GM12878 (cell line): ENCODE data around the gene GPR151. TPM values are rescaled to one million over a fixed set of nuclear protein-coding genes. Genes with fewer than 3 reads are reported as not detected.

Experiments
- ATAC-seq: fragments of 200-7000 bp; cut with Tn5 transposase; 3 replicates; pipeline ENCODE4 v1.9.1; 2020; ENCODE audit warnings: mild to moderate bottlenecking, moderate library complexity
- BruUV-seq: library from RNA; stranded (reverse); fragments of 400-500 nt; replicated peaks from 2 replicates; lab custom pipeline; 2021; lab: Mats Ljungman, UMichigan
- CTCF ChIA-PET: fragments of 300-600 bp; sonication (Branson Sonifier 250); formaldehyde crosslinking; extraction: SDS; loops from one replicate; lab custom pipeline; 2021; ENCODE audit warnings: inconsistent platforms; lab: Yijun Ruan, JAX
- POLR2A ChIA-PET: fragments of 350-600 bp; formaldehyde crosslinking; extraction: SDS; loops from one replicate; lab custom pipeline; 2021; ENCODE audit warnings: inconsistent platforms; lab: Charles Lee
- RAD21 ChIA-PET: fragments of 300-600 bp; sonication (Branson Sonifier 250); formaldehyde crosslinking; loops from one replicate; lab custom pipeline; 2023; ENCODE audit warnings: antibody characterized with exemption; ENCODE audit not compliant: unreplicated experiment; lab: Charles Lee
- SMC1A ChIA-PET: fragments of 300-600 bp; sonication (Branson Sonifier 250); formaldehyde crosslinking; loops from one replicate; lab custom pipeline; 2023; ENCODE audit not compliant: unreplicated experiment, uncharacterized antibody; lab: Charles Lee
- DNase-seq: peaks from one replicate; pipeline ENCODE4 v3.0.0-alpha.2; 2011; ENCODE audit warnings: low read depth, low spot score
- FAIRE-seq: peaks from 3 replicates; lab custom pipeline; 2011; peaks lifted over from hg19 to GRCh38; lab: Jason Lieb, UNC
- H2AFZ ChIP-seq: 2 replicates; pipeline ENCODE4 v1.6.0; 2011; ENCODE audit warnings: low read depth, low read length, control low read depth; ENCODE audit not compliant: control insufficient read depth
- H3K27ac ChIP-seq: 2 replicates; pipeline ENCODE4 v1.5.1; 2011; ENCODE audit warnings: control low read depth; ENCODE audit not compliant: control insufficient read depth, insufficient read depth
- H3K27me3 ChIP-seq, 2 experiments: replicated peaks in 1 of 2; 2 replicates each; pipeline versions ENCODE4 v1.6.0 to v1.6.1; 2011; ENCODE audit warnings: low read length in 1 of 2; ENCODE audit not compliant: control insufficient read depth in 2 of 2, insufficient read depth in 2 of 2
- H3K36me3 ChIP-seq, 2 experiments: 2 replicates each; pipeline ENCODE4 v1.5.1; 2011; ENCODE audit warnings: low read length in 1 of 2; ENCODE audit not compliant: control insufficient read depth in 2 of 2, insufficient read depth in 2 of 2
- H3K4me1 ChIP-seq: 2 replicates; pipeline ENCODE4 v1.6.1; 2011; ENCODE audit warnings: mild to moderate bottlenecking, low read length, moderate library complexity, mixed read lengths; ENCODE audit not compliant: control insufficient read depth, insufficient read depth
- H3K4me2 ChIP-seq: 2 replicates; pipeline ENCODE4 v1.6.0; 2011; ENCODE audit warnings: control low read depth; ENCODE audit not compliant: control insufficient read depth, insufficient read depth
- H3K4me3 ChIP-seq: fragments of 200-600 bp; sonication (generic); 2 replicates; pipeline ENCODE4 v1.5.1; 2016
- H3K79me2 ChIP-seq: 2 replicates; pipeline ENCODE4 v1.6.0; 2011; ENCODE audit warnings: low read length; ENCODE audit not compliant: control insufficient read depth, insufficient read depth
- H3K9ac ChIP-seq: 2 replicates; pipeline ENCODE4 v1.8.0; 2011; ENCODE audit warnings: low read length, control low read depth, mixed read lengths; ENCODE audit not compliant: control insufficient read depth, insufficient read depth
- H3K9me3 ChIP-seq: replicated peaks from 3 replicates; pipeline ENCODE4 v1.5.1; 2011; ENCODE audit warnings: mild to moderate bottlenecking, low read length; ENCODE audit not compliant: control insufficient read depth, insufficient read depth
- H4K20me1 ChIP-seq: 2 replicates; pipeline ENCODE4 v1.6.0; 2011; ENCODE audit not compliant: control insufficient read depth, insufficient read depth
- ATF7 ChIP-seq: fragments of 450-650 bp; IDR thresholded peaks from 2 replicates; pipeline ENCODE4 v1.6.1; 2016; ENCODE audit warnings: low read depth, mild to moderate bottlenecking
- CHD2 ChIP-seq: IDR thresholded peaks from 2 replicates; pipeline ENCODE4 v1.6.1; 2011; ENCODE audit warnings: low read depth, low read length, improper control_type of control experiment, borderline replicate concordance
- RAD21 ChIP-seq: IDR thresholded peaks from 2 replicates; pipeline ENCODE4 v1.6.1; 2011; ENCODE audit warnings: mild to moderate bottlenecking, low read depth, low read length, moderate library complexity; ENCODE audit not compliant: insufficient read depth
- SMARCA5 ChIP-seq: fragments of 450-650 bp; IDR thresholded peaks from 2 replicates; pipeline ENCODE4 v1.6.1; 2017; ENCODE audit warnings: mild to moderate bottlenecking
- SMC3 ChIP-seq: IDR thresholded peaks from 2 replicates; pipeline ENCODE4 v1.6.1; 2011; ENCODE audit warnings: low read length, improper control_type of control experiment, borderline replicate concordance
- SPI1 ChIP-seq: IDR thresholded peaks from 2 replicates; pipeline ENCODE4 v1.6.1; 2011; ENCODE audit warnings: low read depth, mild to moderate bottlenecking, low read length, moderate library complexity, borderline replicate concordance; ENCODE audit not compliant: insufficient read depth
- SUPT20H ChIP-seq: IDR thresholded peaks from 2 replicates; pipeline ENCODE4 v1.6.1; 2011; ENCODE audit warnings: low read depth, mild to moderate bottlenecking, low read length, moderate library complexity, borderline replicate concordance; ENCODE audit not compliant: control insufficient read depth
- YY1 ChIP-seq: IDR thresholded peaks from 2 replicates; pipeline ENCODE4 v1.6.1; 2011; ENCODE audit warnings: low read depth, mild to moderate bottlenecking, low read length
- ZNF217 ChIP-seq: fragments of 450-650 bp; IDR thresholded peaks from 2 replicates; pipeline ENCODE4 v1.6.1; 2017; ENCODE audit warnings: antibody characterized with exemption, mild to moderate bottlenecking
- WGBS: methylation state at CpG from one replicate; pipeline ENCODE4 v1.1.6; 2016; ENCODE audit warnings: low lambda C conversion rate; ENCODE audit not compliant: insufficient replicate concordance, insufficient coverage; ENCODE audit errors: missing lambda C conversion rate; 5-methylcytosine and 5-hydroxymethylcytosine counted together
- in situ Hi-C: fragments of 300-500 bp; cut with MboI; formaldehyde crosslinking; loops from 9 replicates; pipeline ENCODE4 v1.14.3; 2018; ENCODE audit warnings: mixed read lengths
- intact Hi-C: fragments of 100-400 bp; cut with micrococcal nuclease; formaldehyde crosslinking; loops from one replicate; pipeline ENCODE4 v1.14.2; 2022; ENCODE audit not compliant: unreplicated experiment
- polyA plus RNA-seq, 11 experiments: library from polyadenylated mRNA; depleted of rRNA in 4 of 11; unstranded in 6 of 11; stranded (reverse) in 5 of 11; fragments of >200 nt; fragmentation: Nextera tagmentation in 4 of 11; fragmentation: Illumina TruSeq in 1 of 11; extraction: Ambion mirVana in 4 of 11; extraction: Trizol in 1 of 11; gene quantifications; 1 replicate in 1 of 11; 2 replicates in 10 of 11; pipeline versions ENCODE4 v1.2.1 to v1.2.3, GENCODE V29; 2011 to 2016; ENCODE audit warnings: inconsistent platforms in 2 of 11, missing spikeins in 2 of 11, low read depth in 1 of 11
- total RNA-seq, 4 experiments: library from RNA; depleted of rRNA in 3 of 4; stranded (reverse); fragments of >200 nt in 3 of 4; fragmentation: Illumina TruSeq in 1 of 4; extraction: Trizol in 1 of 4; gene quantifications; 2 replicates each; pipeline versions ENCODE4 v1.2.1 to v1.2.3, GENCODE V29; 2013 to 2021
- TF ChIP-seq, protein P1 (sequence below), 3 experiments: IDR thresholded peaks in 2 of 3; conservative IDR thresholded peaks in 1 of 3; 2 replicates each; pipeline ENCODE4 v1.5.1; 2011; ENCODE audit warnings: low read depth in 3 of 3, low read length in 3 of 3, mild to moderate bottlenecking in 3 of 3, control low read depth in 2 of 3, moderate library complexity in 2 of 3, inconsistent platforms in 1 of 3, mixed read lengths in 1 of 3; ENCODE audit not compliant: control insufficient read depth in 2 of 3, insufficient read depth in 1 of 3; ENCODE audit errors: extremely low read depth in 1 of 3

Gene GPR151
- total and polyA plus RNA-seq, 10 of the 15 experiments (the other 5 are each of a cell fraction or from before 2014, with no cell fraction given), result 0.11 TPM; not detected in 9

DNA sequence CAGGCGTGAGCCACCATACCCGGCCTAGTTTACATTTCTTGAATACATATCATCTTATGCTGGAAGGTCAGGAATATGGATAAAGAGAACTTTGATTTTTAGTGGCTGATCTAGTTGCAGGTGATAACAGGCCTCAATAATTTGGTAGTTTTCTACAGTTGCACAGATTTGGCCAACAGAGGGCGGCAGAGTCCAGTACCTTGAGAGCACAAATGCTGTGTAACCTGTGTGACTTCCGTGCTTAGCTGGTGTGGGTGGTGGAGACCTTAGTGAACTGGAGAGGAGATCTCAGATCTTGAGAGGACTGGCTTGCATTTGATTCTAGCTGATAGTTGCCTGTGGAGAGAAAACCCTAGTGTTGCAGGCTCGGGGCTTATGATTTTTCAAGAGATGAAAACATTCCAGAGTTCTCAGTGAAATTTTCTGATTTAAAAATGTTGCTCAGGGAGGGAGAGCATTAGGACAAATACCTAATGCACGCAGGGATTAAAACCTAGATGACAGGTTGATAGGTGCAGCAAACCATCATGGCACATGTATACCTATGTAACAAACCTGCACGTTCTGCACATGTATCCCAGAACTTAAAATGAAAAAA is 17.4 kb upstream of the GPR151 start:
- H3K9ac ChIP-seq, result no peak overlapping the region
- no peak overlapping the region for H3K4me3 ChIP-seq
- FAIRE-seq (peak; percentile 91), DNase-seq (peak; percentile 44)
- no peaks in the 10 kb centered on the region for H3K36me3 ChIP-seq
- SMC1A ChIA-PET, result interaction anchor here (1.0 to 3.9 kb wide), 4 partner anchors 9 to 836 kb away, joined by 4 to 27 read pairs (median 18); no protein-coding TSS in a partner anchor
- peak overlapping the region; percentile 69 for H2AFZ ChIP-seq
- no peaks in the 10 kb centered on the region for H4K20me1 ChIP-seq
- no peaks in the 10 kb centered on the region; the same call in 1 of the 2 replicates for H3K4me1 ChIP-seq
- intact Hi-C loops, result loop anchor here (1.0 kb wide), 2 partner anchors 433 to 656 kb away; no protein-coding TSS in a partner anchor
- CTCF ChIA-PET, result interaction anchor here (0.6 to 6.8 kb wide), 27 partner anchors 8 to 800 kb away, joined by 3 to 86 read pairs (median 3); partner anchors contain the start of gene GPR151
- TF ChIP-seq SUPT20H (no peak), RAD21 (peak; percentile 67), ZNF217 (no peak), SMC3 (peak; percentile 59; the same call in 1 of the 2 replicates), SMARCA5 (peak; percentile 92), SPI1 (peak; percentile 38; the same call in 1 of the 2 replicates), ATF7 (no peak), YY1 (0 out of 2 replicates have a peak, but pooled peaks have one; percentile 32), CHD2 (no peak)
- TF ChIP-seq, protein P1, sequence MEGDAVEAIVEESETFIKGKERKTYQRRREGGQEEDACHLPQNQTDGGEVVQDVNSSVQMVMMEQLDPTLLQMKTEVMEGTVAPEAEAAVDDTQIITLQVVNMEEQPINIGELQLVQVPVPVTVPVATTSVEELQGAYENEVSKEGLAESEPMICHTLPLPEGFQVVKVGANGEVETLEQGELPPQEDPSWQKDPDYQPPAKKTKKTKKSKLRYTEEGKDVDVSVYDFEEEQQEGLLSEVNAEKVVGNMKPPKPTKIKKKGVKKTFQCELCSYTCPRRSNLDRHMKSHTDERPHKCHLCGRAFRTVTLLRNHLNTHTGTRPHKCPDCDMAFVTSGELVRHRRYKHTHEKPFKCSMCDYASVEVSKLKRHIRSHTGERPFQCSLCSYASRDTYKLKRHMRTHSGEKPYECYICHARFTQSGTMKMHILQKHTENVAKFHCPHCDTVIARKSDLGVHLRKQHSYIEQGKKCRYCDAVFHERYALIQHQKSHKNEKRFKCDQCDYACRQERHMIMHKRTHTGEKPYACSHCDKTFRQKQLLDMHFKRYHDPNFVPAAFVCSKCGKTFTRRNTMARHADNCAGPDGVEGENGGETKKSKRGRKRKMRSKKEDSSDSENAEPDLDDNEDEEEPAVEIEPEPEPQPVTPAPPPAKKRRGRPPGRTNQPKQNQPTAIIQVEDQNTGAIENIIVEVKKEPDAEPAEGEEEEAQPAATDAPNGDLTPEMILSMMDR (IDR thresholded peaks at IDR 0.05 in 2 of 3, conservative IDR thresholded peaks at IDR 0.05 in 1 of 3; ENCODE audit: control insufficient read depth in 2 of 3, extremely low read depth in 1 of 3, insufficient read depth in 1 of 3, low read depth in 3 of 3, low read length in 3 of 3), result peak; percentile 87 to 92 (median 90)
- TF ChIP-seq, all 136 proteins: peak for 6
- Histone ChIP-seq H3K27ac (no peak overlapping the region), H3K9me3 (no peaks in the 10 kb centered on the region), H3K27me3 (no peaks in the 10 kb centered on the region), H3K79me2 (no peaks in the 10 kb centered on the region), H3K4me2 (no peak overlapping the region)
- BruUV-seq, result no TSS peak
- in situ Hi-C loops, result no loop called here
- ChIA-PET RAD21 (interaction anchor here (0.9 to 6.9 kb wide), 4 partner anchors 8 to 655 kb away, joined by 3 to 57 read pairs (median 8); no protein-coding TSS in a partner anchor), POLR2A (interaction anchor here (0.6 kb wide), 1 partner anchor 52 kb away, joined by 3 read pairs; no protein-coding TSS in a partner anchor)
- 14% methylated on average over 7 of the region's 7 CpGs for WGBS
- peak; percentile 95 for ATAC-seq
